ENCODE results near the gene CUX1.
"Not testable (repeated sequence)": the region's sequence is repeated elsewhere in the genome, so short reads cannot be mapped to it uniquely, and the experiment has no call there.

The CUX1 gene

GRCh38 chr7:102004848-102005247 is 187.4 kb downstream of the CUX1 start:
- Histone ChIP-seq H3K27ac (ENCODE audit: low read length) (no peak overlapping the region), H3K36me3 (ENCODE audit: control insufficient read depth in 2 of 2, insufficient read depth in 2 of 2, low read length in 2 of 2) (no peaks in the 10 kb centered on the region)

DNA sequence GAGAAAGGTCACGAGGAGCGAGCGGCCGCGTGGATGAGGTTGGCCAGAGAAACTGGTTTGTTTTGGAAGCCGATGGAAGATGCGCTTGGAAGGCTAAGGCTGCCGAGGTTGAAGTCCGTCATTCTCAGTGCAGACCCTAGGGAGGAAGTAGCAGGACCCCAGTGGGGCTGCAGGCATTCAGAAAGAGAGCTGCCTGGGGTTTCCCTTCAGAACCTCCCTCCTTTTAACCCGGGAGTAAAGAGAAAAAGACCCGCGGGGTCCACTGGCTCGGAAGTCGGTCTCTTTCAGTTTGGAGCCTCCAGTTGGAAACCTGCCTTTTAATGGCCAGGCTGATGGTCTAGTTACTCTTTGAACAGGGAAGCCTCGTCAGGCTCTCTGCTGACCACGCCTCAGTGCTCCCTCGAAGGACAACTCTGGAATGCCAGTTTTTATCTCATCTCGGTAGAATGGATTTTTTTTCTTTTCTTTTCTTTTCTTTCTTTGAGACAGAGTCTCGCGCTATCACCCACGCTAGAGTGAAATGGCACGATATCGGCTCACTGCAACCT is 188.6 kb downstream of the CUX1 start:
- Histone ChIP-seq H3K4me3 (ENCODE audit: low read length in 2 of 2) (no peak overlapping the region), H3K27ac (ENCODE audit: low read length) (no peak overlapping the region), H3K9ac (ENCODE audit: low read length in 2 of 2) (no peak overlapping the region), H3K9me3 (ENCODE audit: control insufficient read depth in 2 of 2, low read length in 2 of 2) (no peaks in the 10 kb centered on the region), H3K36me3 (ENCODE audit: control insufficient read depth in 2 of 2, insufficient read depth in 2 of 2, low read length in 2 of 2) (no peaks in the 10 kb centered on the region), H3K4me1 (ENCODE audit: control insufficient read depth, insufficient read depth, low read length) (peaks cover 6% of the 10 kb centered on the region), H3K27me3 (ENCODE audit: control insufficient read depth in 1 of 2, insufficient read depth in 2 of 2, low read length in 2 of 2) (no peaks in the 10 kb centered on the region)

More at GRCh38 chr7:102004848-102005247, 187.4 kb downstream of the CUX1 start:
- Histone ChIP-seq H3K9ac (ENCODE audit: low read length in 2 of 2) (no peak overlapping the region), H3K27me3 (ENCODE audit: control insufficient read depth in 1 of 2, insufficient read depth in 2 of 2, low read length in 2 of 2) (no peaks in the 10 kb centered on the region), H3K9me3 (ENCODE audit: control insufficient read depth in 2 of 2, low read length in 2 of 2) (no peaks in the 10 kb centered on the region), H3K4me3 (ENCODE audit: low read length in 2 of 2) (no peak overlapping the region), H3K4me1 (ENCODE audit: control insufficient read depth, insufficient read depth, low read length) (peaks cover 6% of the 10 kb centered on the region)

GRCh38 chr7:102006695-102007094 is 189.3 kb downstream of the CUX1 start:
- Histone ChIP-seq H3K27ac (ENCODE audit: low read length) (no peak overlapping the region), H3K4me1 (ENCODE audit: control insufficient read depth, insufficient read depth, low read length) (peaks cover 6% of the 10 kb centered on the region), H3K36me3 (ENCODE audit: control insufficient read depth in 2 of 2, insufficient read depth in 2 of 2, low read length in 2 of 2) (no peaks in the 10 kb centered on the region), H3K9me3 (ENCODE audit: control insufficient read depth in 2 of 2, low read length in 2 of 2) (no peaks in the 10 kb centered on the region), H3K4me3 (ENCODE audit: low read length in 2 of 2) (no peak overlapping the region), H3K9ac (ENCODE audit: low read length in 2 of 2) (no peak overlapping the region), H3K27me3 (ENCODE audit: control insufficient read depth in 1 of 2, insufficient read depth in 2 of 2, low read length in 2 of 2) (no peaks in the 10 kb centered on the region)

GRCh38 chr7:102008535-102009262 is 191.3 kb downstream of the CUX1 start:
- Histone ChIP-seq H3K4me1 (ENCODE audit: control insufficient read depth, insufficient read depth, low read length) (peaks cover 6% of the 10 kb centered on the region), H3K9me3 (ENCODE audit: control insufficient read depth in 2 of 2, low read length in 2 of 2) (no peaks in the 10 kb centered on the region), H3K9ac (ENCODE audit: low read length in 2 of 2) (no peak overlapping the region), H3K27ac (ENCODE audit: low read length) (no peak overlapping the region), H3K4me3 (ENCODE audit: low read length in 2 of 2) (no peak overlapping the region), H3K36me3 (ENCODE audit: control insufficient read depth in 2 of 2, insufficient read depth in 2 of 2, low read length in 2 of 2) (no peaks in the 10 kb centered on the region), H3K27me3 (ENCODE audit: control insufficient read depth in 1 of 2, insufficient read depth in 2 of 2, low read length in 2 of 2) (no peaks in the 10 kb centered on the region)

GRCh38 chr7:102009628-102010027 is 192.2 kb downstream of the CUX1 start:
- Histone ChIP-seq H3K4me3 (ENCODE audit: low read length in 2 of 2) (no peak overlapping the region), H3K4me1 (ENCODE audit: control insufficient read depth, insufficient read depth, low read length) (peaks cover 2% of the 10 kb centered on the region), H3K9me3 (ENCODE audit: control insufficient read depth in 2 of 2, low read length in 2 of 2) (no peaks in the 10 kb centered on the region), H3K36me3 (ENCODE audit: control insufficient read depth in 2 of 2, insufficient read depth in 2 of 2, low read length in 2 of 2) (no peaks in the 10 kb centered on the region), H3K27me3 (ENCODE audit: control insufficient read depth in 1 of 2, insufficient read depth in 2 of 2, low read length in 2 of 2) (no peaks in the 10 kb centered on the region), H3K9ac (ENCODE audit: low read length in 2 of 2) (no peak overlapping the region), H3K27ac (ENCODE audit: low read length) (no peak overlapping the region)

GRCh38 chr7:102012112-102012830 is 194.8 kb downstream of the CUX1 start:
- H3K9ac ChIP-seq (ENCODE audit: low read length in 2 of 2); H3K4me1 ChIP-seq (ENCODE audit: control insufficient read depth, insufficient read depth, low read length); H3K27ac ChIP-seq (ENCODE audit: low read length); H3K9me3 ChIP-seq (ENCODE audit: control insufficient read depth in 2 of 2, low read length in 2 of 2); H3K27me3 ChIP-seq (ENCODE audit: control insufficient read depth in 1 of 2, insufficient read depth in 2 of 2, low read length in 2 of 2); H3K4me3 ChIP-seq (ENCODE audit: low read length in 2 of 2); H3K36me3 ChIP-seq (ENCODE audit: control insufficient read depth in 2 of 2, insufficient read depth in 2 of 2, low read length in 2 of 2): not testable (repeated sequence)

DNA sequence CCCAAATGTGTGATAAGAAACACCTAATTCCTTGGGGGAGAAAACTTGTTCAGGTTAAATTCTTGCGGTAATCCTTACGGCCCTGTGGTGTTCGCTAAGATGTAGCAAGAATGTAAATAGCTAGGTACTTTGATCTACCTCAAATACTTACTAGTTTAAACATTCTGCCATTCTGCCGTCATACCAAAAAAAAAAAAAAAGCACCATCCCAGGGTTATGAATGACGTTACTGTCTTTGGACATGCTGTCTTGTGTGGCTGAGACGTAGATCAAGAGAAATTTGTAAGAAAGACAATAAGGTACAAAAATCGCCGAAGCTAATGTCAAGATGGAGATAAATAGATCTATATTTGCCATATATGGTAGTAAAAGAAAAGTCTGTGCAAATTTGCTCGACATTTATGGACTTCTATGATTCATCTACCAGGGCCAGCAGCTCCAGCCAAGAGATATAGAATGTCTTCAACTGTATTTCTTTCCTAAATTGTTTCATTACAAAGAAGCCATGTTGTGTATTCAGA is 195.6 kb downstream of the CUX1 start:
- Histone ChIP-seq H3K4me3 (ENCODE audit: low read length in 2 of 2) (no peak overlapping the region), H3K36me3 (ENCODE audit: control insufficient read depth in 2 of 2, insufficient read depth in 2 of 2, low read length in 2 of 2) (no peaks in the 10 kb centered on the region), H3K9ac (ENCODE audit: low read length in 2 of 2) (no peak overlapping the region), H3K4me1 (ENCODE audit: control insufficient read depth, insufficient read depth, low read length) (peaks cover 2% of the 10 kb centered on the region), H3K27me3 (ENCODE audit: control insufficient read depth in 1 of 2, insufficient read depth in 2 of 2, low read length in 2 of 2) (no peaks in the 10 kb centered on the region), H3K27ac (ENCODE audit: low read length) (no peak overlapping the region), H3K9me3 (ENCODE audit: control insufficient read depth in 2 of 2, low read length in 2 of 2) (no peaks in the 10 kb centered on the region)

GRCh38 chr7:102018876-102019275 is 201.4 kb downstream of the CUX1 start:
- Histone ChIP-seq H3K9ac (ENCODE audit: low read length in 2 of 2) (no peak overlapping the region), H3K27ac (ENCODE audit: low read length) (no peak overlapping the region), H3K36me3 (ENCODE audit: control insufficient read depth in 2 of 2, insufficient read depth in 2 of 2, low read length in 2 of 2) (no peaks in the 10 kb centered on the region), H3K9me3 (ENCODE audit: control insufficient read depth in 2 of 2, low read length in 2 of 2) (no peaks in the 10 kb centered on the region), H3K4me1 (ENCODE audit: control insufficient read depth, insufficient read depth, low read length) (no peaks in the 10 kb centered on the region), H3K4me3 (ENCODE audit: low read length in 2 of 2) (no peak overlapping the region), H3K27me3 (ENCODE audit: control insufficient read depth in 1 of 2, insufficient read depth in 2 of 2, low read length in 2 of 2) (no peaks in the 10 kb centered on the region)

GRCh38 chr7:102019461-102019860 is 202.0 kb downstream of the CUX1 start:
- H3K4me3 ChIP-seq (ENCODE audit: low read length in 2 of 2): no peak overlapping the region
- H3K9ac ChIP-seq (ENCODE audit: low read length in 2 of 2): no peak overlapping the region
- no peaks in the 10 kb centered on the region for H3K36me3 ChIP-seq (ENCODE audit: control insufficient read depth in 2 of 2, insufficient read depth in 2 of 2, low read length in 2 of 2)
- no peaks in the 10 kb centered on the region for H3K4me1 ChIP-seq (ENCODE audit: control insufficient read depth, insufficient read depth, low read length)
- H3K9me3 ChIP-seq (ENCODE audit: control insufficient read depth in 2 of 2, low read length in 2 of 2): no peaks in the 10 kb centered on the region
- H3K27ac ChIP-seq (ENCODE audit: low read length): no peak overlapping the region
- H3K27me3 ChIP-seq (ENCODE audit: control insufficient read depth in 1 of 2, insufficient read depth in 2 of 2, low read length in 2 of 2): no peaks in the 10 kb centered on the region

DNA sequence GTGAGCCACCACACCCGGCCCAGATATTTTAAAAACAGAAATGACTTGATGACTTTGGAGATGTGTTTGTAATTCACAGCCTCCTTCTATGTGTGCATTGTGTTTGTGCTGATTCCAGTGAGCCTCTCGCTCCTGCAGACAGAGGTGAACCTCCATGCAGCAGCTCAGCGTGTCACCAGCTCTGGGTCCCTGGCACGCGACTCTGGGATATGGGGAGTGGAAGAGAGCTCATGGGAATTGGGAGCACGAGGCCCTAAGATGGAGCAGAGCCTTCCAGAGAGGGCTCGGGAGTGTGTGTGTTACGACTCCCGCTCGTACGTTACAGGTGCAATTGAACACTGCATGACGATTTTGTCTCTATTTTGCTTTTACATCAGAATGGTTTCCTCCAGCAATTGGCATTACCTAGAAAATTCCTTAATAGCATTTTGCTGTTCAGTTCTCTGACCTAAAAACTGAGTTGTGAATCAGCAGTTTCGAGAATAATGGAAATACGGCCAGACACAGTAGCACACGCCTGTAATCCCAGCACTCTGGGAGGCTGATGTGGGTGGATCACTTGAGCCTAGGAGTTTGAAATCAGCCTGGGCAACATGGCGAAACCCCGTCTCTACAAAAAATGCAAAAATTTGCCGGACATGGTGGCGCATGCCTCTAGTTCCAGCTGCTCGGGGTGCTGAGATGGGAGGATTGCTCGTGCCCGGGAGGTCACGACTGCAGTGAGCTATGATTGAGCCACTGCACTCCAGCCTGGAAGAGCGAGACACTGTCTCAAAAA is 204.6 kb downstream of the CUX1 start:
- H3K4me3 ChIP-seq (ENCODE audit: low read length in 2 of 2): no peak overlapping the region
- no peak overlapping the region for H3K9ac ChIP-seq (ENCODE audit: low read length in 2 of 2)
- no peaks in the 10 kb centered on the region for H3K4me1 ChIP-seq (ENCODE audit: control insufficient read depth, insufficient read depth, low read length)
- no peaks in the 10 kb centered on the region for H3K36me3 ChIP-seq (ENCODE audit: control insufficient read depth in 2 of 2, insufficient read depth in 2 of 2, low read length in 2 of 2)
- H3K27me3 ChIP-seq (ENCODE audit: control insufficient read depth in 1 of 2, insufficient read depth in 2 of 2, low read length in 2 of 2): no peaks in the 10 kb centered on the region
- H3K27ac ChIP-seq (ENCODE audit: low read length): no peak overlapping the region
- H3K9me3 ChIP-seq (ENCODE audit: control insufficient read depth in 2 of 2, low read length in 2 of 2): no peaks in the 10 kb centered on the region
